ENCODE data around the gene ADPRHL1.

Gene ADPRHL1

DNA sequence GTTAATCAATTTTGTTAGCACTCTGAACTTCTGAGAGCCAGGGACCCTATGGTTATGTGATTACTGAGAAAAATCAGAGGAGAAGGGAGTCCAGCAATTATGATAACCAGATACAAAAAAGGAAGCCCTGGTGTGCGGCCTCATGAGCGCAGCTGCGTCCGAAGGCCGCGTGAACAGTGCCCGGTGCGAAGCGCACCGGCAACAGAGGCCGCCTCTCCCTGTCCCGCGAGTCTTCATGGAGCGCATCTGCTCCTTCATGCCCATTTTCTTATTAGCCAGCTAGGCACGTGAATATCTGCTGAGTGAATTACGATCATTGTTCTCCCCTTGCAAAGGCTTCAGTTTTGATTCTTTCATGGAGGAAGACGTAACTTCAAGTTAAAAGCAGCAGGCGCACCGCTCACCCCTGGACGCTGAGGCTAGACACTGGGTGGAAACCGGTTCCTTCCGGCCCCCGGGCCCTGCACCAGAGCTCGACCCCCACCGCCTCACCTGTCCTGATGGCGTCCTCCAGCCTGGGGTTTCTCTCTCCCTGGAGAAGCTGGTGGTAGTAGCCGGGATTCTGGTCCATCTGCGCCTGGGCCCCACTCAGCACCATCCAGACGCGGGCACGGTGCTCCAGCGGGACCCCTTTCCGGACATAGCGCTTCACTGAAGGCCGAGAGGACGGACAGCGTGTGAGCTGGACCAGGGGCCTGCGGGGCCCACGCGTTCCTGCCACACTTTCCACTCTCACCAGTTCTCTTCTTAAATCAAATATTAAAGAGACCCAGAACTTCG is 98.3 kb downstream of the ADPRHL1 start:
- in situ Hi-C loops (cut with MboI; ENCODE audit: low sequenced_read_pairs) = no loop called here

- in situ Hi-C loops (cut with MboI; ENCODE audit: low sequenced_read_pairs) = no loop called here
Observed at GRCh38 chr13:113353254-113353653, 100.0 kb downstream of the ADPRHL1 start.

GRCh38 chr13:113351514-113352026 is 101.7 kb downstream of the ADPRHL1 start:
- in situ Hi-C loops (cut with MboI; ENCODE audit: low sequenced_read_pairs) = no loop called here

DNA sequence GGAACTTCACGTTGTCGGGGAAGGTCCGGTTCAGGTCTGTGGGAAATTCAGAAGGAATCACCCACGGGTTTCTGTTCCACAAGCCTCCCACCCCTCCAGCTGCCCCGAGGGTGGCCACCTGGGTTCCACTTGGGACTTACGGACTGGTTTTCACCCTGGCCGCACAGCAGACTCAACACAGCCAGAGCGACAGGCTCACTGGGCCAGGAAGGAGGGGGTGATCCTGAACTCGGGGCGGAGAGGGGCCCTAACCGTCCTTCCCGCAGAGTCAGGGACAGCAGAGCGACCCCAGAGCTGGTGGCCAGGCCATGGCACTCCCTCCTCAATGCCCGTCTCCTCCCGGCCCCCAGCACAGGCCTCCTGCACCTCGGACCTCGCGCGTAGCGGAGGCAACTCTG is 102.4 kb downstream of the ADPRHL1 start:
- in situ Hi-C loops (cut with MboI; ENCODE audit: low sequenced_read_pairs) = no loop called here

GRCh38 chr13:113350065-113350937 is 103.0 kb downstream of the ADPRHL1 start:
- in situ Hi-C loops (cut with MboI; ENCODE audit: low sequenced_read_pairs) = no loop called here

Measured in HL-60/S4 treated with phorbol 12-myristate 13-acetate at 8.2 ng/mL for 4 days and 3 days (cell line).